Astrocyte of the hippocampus (primary cell): ENCODE data around the gene VAC14.
A peak's percentile ranks its signal among the peaks of the same experiment; 100 is the strongest.
"Not testable (repeated sequence)": the region's sequence is repeated elsewhere in the genome, so short reads cannot be mapped to it uniquely, and the experiment has no call there.

Source experiments
- DNase-seq: peaks from one replicate; pipeline ENCODE4 v3.0.0; 2011; ENCODE audit warnings: low read depth, low spot score

Gene VAC14

GRCh38 chr16:70800781-70801480, at the start of gene VAC14:
TSS of gene VAC14 (minus strand) at chr16:70801158. CDS start at chr16:70800900, 258 bp downstream.
- DNase-seq = peak; percentile 95

GRCh38 chr16:70823498-70824118, 22.6 kb upstream of the VAC14 start:
- DNase-seq = not testable (repeated sequence)

DNA sequence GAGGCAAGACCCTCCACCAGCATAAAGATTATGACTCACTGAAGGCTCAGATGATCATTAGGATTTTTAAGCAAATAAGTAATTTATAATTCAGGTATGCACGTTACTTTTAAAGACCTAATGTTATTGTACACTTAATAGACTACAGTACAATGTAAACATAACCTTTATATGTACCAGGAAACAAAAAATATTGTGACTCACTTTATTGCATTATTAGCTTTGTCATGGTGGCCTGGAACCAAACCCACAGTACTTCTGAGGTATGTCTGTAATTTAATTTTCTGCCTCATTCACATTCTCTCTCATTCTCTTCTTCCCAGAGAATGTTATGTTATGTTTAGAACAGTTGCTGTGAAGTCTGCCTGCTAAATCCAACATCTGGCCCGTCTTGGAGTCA, 21.8 kb upstream of the VAC14 start:
- DNase-seq = not testable (repeated sequence)

DNA sequence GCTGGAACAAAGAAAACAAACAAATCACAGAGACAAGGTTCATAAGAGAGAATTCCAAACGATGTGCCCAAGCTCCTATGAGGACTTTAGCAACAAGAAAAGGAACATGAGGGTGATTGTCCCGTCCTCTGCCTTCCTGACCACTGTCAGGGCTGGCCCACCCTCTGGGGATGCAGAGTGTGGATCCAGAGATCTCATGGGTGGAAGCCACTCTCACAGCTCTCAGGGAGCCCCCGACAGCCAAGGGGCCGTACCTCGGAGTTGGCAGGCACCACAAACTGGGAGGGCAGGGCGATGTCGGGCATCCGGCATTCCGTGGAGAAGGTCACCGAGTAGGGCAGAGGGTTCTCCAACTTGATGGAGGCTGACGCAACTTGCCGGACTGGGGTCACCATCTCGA, 17.1 kb upstream of the VAC14 start:
- not testable (repeated sequence) for DNase-seq

DNA sequence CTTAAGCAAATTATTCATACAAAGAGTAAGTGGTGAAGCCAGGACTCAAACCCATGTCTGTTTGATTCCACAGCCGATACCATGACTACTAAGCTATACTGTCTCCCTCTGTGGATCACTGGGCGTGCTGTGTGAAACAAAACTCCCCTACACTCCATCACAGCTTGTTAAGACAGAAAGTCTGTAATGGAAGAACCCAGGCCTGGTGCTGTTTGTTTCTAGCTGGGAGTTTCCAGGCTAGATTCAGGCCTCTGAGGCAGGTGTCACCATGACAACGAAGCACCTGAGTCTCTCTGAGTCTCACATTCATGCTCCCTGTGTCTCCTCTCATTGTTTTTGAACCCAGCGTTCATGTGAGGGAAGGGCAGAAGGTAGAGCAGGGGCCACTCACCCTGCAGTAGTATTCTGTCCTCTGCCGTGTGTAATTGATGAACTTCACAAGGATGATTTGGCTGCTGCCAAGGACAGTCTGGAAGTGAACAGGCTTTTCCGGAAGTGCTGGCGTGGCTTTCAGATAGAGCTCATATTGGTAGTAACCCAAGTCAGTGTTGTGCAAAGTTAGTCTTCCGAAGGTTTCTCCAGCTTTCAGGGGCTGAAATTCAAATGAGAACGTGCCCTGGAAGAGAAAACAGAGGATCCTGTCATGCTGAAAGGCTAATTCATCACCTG, 8.6 kb upstream of the VAC14 start:
- no peak for DNase-seq

DNA sequence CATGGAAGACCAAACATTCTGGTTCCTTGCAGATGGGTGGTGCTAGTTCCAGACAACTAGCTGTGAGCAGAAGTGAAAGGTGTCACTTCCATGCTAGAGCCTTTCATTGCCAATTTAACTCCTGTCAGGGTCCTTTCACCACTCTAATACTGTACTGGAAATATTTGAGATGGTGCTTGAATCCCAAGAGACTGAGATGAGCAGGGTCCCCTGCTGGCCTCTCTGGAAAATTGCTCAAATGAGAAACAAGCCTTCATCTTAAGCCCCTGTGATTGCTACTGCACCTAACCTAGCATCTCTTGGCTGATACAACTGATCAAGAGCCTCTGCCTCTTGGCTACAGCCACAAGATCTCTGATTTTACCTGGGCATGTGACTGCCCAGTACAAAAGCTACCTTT, 7.4 kb upstream of the VAC14 start:
- DNase-seq = no peak

DNA sequence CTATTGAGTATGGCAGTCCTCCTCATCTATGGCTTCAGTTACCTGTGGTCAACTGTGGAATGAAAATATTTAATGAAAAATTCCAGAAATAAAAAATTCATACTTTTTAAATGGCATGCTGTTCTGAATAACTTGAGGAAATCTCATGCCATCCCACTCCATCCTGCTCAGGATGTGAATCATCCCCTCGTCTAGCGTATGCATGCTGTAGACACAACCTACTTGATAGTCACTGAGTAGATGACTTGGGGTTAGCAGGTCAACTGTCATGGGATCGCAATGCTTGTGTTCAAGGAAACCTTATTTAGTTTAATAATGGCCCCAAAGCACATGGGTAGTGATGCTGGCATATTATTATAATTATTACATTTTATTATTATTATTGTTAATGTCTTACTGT, 4.8 kb upstream of the VAC14 start:
- peak; percentile 20 for DNase-seq

DNA sequence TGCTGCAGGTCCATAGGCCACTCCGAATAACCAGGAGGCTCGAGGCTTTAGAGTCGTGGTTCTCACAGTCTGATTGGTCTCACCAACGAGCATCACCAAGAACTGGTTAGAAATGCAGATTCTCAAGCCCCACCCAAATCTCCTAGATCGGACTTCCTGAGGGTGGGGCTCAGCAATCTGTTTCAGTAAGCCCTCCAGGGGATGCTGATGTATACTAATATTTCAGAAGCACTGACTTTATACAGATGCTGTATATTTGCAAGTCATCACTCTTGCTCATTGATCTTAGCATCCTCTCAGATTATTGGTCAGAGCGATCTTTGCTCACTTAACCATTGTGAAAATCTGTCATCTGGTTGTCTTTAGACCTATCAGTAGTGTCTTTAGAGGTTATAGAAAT, 4.4 kb upstream of the VAC14 start:
- no peak for DNase-seq

DNA sequence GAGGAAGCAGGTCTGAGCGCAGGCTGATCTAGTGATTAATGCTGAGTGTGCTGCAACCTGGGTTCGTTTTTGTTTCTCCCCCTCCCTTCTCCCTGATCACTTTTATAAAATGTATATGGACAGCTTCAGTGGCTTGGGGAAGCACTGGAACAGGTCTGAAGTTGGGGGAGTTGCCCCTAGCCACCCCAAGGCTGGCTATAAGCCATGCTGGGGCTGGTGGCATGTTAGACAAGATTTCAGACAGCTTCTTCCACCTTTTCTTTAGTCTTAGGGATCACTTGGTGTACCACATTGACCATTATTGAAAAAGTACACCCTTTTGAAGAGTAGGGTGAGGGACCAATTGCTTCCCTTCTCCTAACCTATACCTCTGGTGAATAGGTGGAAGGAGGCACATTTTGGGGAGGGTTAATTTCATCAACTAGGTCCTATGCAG, 3.8 kb upstream of the VAC14 start:
- DNase-seq = no peak

GRCh38 chr16:70804153-70804733, 3.3 kb upstream of the VAC14 start:
- DNase-seq = peak; percentile 62

- no peak for DNase-seq
These were observed 2.4 kb upstream of the VAC14 start for GRCh38 chr16:70803319-70803718.

GRCh38 chr16:70801611-70802010, 653 bp upstream of the VAC14 start:
- DNase-seq = peak; percentile 10

DNA sequence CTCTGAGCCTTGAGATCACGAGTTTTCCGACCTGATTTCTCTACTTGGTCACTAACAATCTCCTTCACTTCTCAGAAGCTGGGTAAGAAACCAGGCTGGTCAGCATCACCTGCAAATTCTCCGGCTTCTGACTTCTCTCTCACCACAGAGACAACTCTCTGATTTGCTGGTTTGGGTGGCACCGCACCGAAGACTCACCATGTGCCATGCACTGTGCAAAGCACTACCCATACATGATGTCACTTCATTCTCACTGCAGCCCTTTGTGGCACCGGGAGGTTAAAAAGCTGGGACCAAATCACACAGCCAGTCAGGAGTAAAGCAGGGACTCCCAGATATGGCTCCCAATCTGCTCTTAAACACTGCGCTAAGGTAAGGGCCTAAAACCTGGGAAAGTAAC, 647 bp downstream of the VAC14 start:
- no peak for DNase-seq

- DNase-seq = no peak
These were observed 4.7 kb downstream of the VAC14 start for GRCh38 chr16:70796301-70796700.

DNA sequence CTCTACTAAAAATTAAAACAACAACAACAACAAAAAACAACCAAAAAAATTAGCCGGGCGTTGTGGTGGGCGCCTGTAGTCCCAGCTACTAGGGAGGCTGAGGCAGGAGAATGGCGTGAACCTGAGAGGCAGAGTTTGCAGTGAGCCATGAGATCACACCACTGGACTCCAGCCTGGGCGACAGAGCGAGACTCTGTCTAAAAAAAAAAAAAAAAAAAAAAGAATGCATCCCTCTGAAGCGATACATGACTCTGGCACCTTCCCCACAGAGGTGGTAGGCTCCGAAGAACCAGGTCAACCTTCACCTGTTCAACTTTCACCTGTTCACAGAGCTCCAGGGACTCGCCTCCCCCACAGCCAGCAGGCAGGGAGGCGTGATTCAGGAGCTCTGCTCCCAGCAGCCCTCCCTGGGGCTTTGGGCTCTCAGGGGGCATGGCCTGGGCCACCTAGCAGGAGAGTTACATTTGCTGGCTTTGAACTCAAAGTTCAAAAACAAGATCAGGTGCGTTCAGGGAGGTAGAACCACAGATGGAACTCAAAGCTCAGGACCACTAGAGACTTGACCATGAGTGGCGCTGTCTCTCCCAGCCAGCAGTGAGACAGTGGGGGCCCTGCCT, 5.6 kb downstream of the VAC14 start:
- no peak for DNase-seq

GRCh38 chr16:70793851-70794502, 7.0 kb downstream of the VAC14 start:
- no peak for DNase-seq

DNA sequence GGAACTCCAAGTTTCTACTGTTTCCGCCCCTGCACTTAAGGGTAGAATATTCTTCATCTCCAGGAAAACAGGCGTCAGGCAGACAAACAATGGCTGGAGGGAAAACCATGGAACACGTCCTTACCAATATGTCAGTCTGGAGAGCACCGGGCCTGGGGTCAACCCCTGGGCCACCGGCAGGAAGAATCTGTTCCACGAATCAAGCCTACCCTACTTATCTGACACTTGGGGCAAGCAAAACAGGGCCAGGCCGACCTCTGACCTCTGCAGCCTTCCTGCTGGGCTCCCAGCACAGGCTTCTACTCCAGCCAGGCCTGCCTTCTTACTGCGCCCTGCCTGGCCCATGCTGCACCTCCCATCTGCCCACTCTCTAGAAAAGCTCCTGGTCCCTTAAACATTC, 10.1 kb downstream of the VAC14 start:
- DNase-seq = no peak

- DNase-seq = no peak
These were observed 11.1 kb downstream of the VAC14 start for GRCh38 chr16:70789595-70790447.

GRCh38 chr16:70788668-70789594, 12.0 kb downstream of the VAC14 start:
- DNase-seq = peak; percentile 18
